HepG2 (cell line): ENCODE data around the gene CD300LF. TPM values are rescaled to one million over a fixed set of nuclear protein-coding genes. Genes with fewer than 3 reads are reported as not detected.

Experiments used
- AGO1 ChIP-seq: fragments of 200-400 bp; formaldehyde crosslinking; IDR thresholded peaks from 2 replicates; pipeline ENCODE4 v1.6.1; 2017; ENCODE audit warnings: mild to moderate bottlenecking, low read depth, low read length, moderate library complexity; ENCODE audit not compliant: poor library complexity, severe bottlenecking
- CBX5 ChIP-seq: sonication (generic); formaldehyde crosslinking; IDR thresholded peaks from 2 replicates; pipeline ENCODE4 v1.4.0; 2020; ENCODE audit warnings: missing genetic modification reagents, borderline replicate concordance
- DMTF1 ChIP-seq: sonication (generic); formaldehyde crosslinking; IDR thresholded peaks from 2 replicates; pipeline ENCODE4 v1.4.0; 2020; ENCODE audit warnings: mild to moderate bottlenecking, missing genetic modification reagents
- ELF1 ChIP-seq: sonication (generic); formaldehyde crosslinking; IDR thresholded peaks from 2 replicates; pipeline ENCODE4 v1.4.0; 2020; ENCODE audit warnings: missing genetic modification reagents
- ELF3 ChIP-seq: IDR thresholded peaks from 2 replicates; pipeline ENCODE4 v1.6.1; 2016; ENCODE audit warnings: missing genetic modification reagents, missing compliant biosample characterization
- ELF4 ChIP-seq: sonication (generic); formaldehyde crosslinking; IDR thresholded peaks from 2 replicates; pipeline ENCODE4 v1.5.0; 2020; ENCODE audit warnings: missing genetic modification reagents, mild to moderate bottlenecking, moderate library complexity, borderline replicate concordance
- KDM3A ChIP-seq: IDR thresholded peaks from 2 replicates; pipeline ENCODE4 v1.6.1; 2018; ENCODE audit warnings: low read depth, missing compliant biosample characterization
- NFKB2 ChIP-seq: sonication (generic); formaldehyde crosslinking; IDR thresholded peaks from 2 replicates; pipeline ENCODE4 v1.4.0; 2020; ENCODE audit warnings: missing genetic modification reagents, borderline replicate concordance
- ZBED4 ChIP-seq: sonication (generic); formaldehyde crosslinking; IDR thresholded peaks from 2 replicates; pipeline ENCODE4 v1.4.0; 2020; ENCODE audit warnings: missing genetic modification reagents, borderline replicate concordance
- ZNF367 ChIP-seq: sonication (generic); formaldehyde crosslinking; IDR thresholded peaks from 2 replicates; pipeline ENCODE4 v1.4.0; 2020; ENCODE audit warnings: missing genetic modification reagents, borderline replicate concordance
- ZNF703 ChIP-seq: sonication (generic); formaldehyde crosslinking; IDR thresholded peaks from 2 replicates; pipeline ENCODE4 v1.5.1; 2020; ENCODE audit warnings: missing genetic modification reagents, mild to moderate bottlenecking, moderate library complexity, borderline replicate concordance
- ZNF780A ChIP-seq: sonication (generic); formaldehyde crosslinking; IDR thresholded peaks from 2 replicates; pipeline ENCODE4 v1.8.0; 2022; ENCODE audit warnings: mild to moderate bottlenecking, missing genetic modification reagents, moderate library complexity
- polyA plus RNA-seq, 8 experiments: library from polyadenylated mRNA; depleted of rRNA in 3 of 8; stranded (reverse) in 7 of 8; unstranded in 1 of 8; fragments of >200 nt; fragmentation: Illumina TruSeq in 4 of 8; extraction: Trizol in 4 of 8; gene quantifications; 2 replicates each; pipeline versions ENCODE4 v1.2.1 to v1.2.3, GENCODE V29; 2011 to 2016; ENCODE audit warnings: low read depth in 4 of 8, missing spikeins in 1 of 8, mixed read lengths in 1 of 8; ENCODE audit not compliant: insufficient read depth in 1 of 8
- total RNA-seq, 5 experiments: library from RNA; depleted of rRNA; stranded (reverse); fragments of >200 nt; fragmentation: Illumina TruSeq; extraction: Trizol; gene quantifications; 2 replicates each; pipeline ENCODE4 v1.2.3, GENCODE V29; 2016; ENCODE audit warnings: low read depth in 1 of 5
- TF ChIP-seq, protein P1 (sequence below): IDR thresholded peaks from 2 replicates; pipeline ENCODE4 v1.6.1; 2016; ENCODE audit warnings: missing genetic modification reagents, missing compliant biosample characterization
- TF ChIP-seq, protein P2 (sequence below): sonication (generic); formaldehyde crosslinking; IDR thresholded peaks from 2 replicates; pipeline ENCODE4 v1.4.0; 2020; ENCODE audit warnings: missing genetic modification reagents
- TF ChIP-seq, protein P3 (sequence below): sonication (generic); formaldehyde crosslinking; IDR thresholded peaks from 2 replicates; pipeline ENCODE4 v1.8.0; 2022; ENCODE audit warnings: missing genetic modification reagents, mild to moderate bottlenecking, moderate library complexity, borderline replicate concordance
- TF ChIP-seq, protein P4 (sequence below): IDR thresholded peaks from 2 replicates; pipeline ENCODE4 v1.6.1; 2016; ENCODE audit warnings: low read depth

Gene CD300LF
- total and polyA plus RNA-seq, 2 of the 13 experiments (the other 11 are each of a cell fraction or from before 2014, with no cell fraction given), result not detected

GRCh38 chr17:74736513-74737298 is 24.0 kb upstream of the CD300LF start, which contains the start of gene RAB37 (continued):
- peak; percentile 84; the same call in 1 of the 2 replicates for TF ChIP-seq ZBED4 (CRISPR knock-in tag)
- TF ChIP-seq ELF1 (CRISPR knock-in tag), result peak; percentile 70
- no peak for TF ChIP-seq AGO1
- peak; percentile 85 for TF ChIP-seq ELF3 (CRISPR knock-in tag)
- TF ChIP-seq ZNF367 (CRISPR knock-in tag), result 0 out of 2 replicates have a peak, but pooled peaks have one; percentile 11
- no peak; the same call in 1 of the 2 replicates for TF ChIP-seq KDM3A (CRISPR knock-in tag)
- TF ChIP-seq, protein P1, sequence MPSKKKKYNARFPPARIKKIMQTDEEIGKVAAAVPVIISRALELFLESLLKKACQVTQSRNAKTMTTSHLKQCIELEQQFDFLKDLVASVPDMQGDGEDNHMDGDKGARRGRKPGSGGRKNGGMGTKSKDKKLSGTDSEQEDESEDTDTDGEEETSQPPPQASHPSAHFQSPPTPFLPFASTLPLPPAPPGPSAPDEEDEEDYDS (CRISPR knock-in tag), result no peak
- TF ChIP-seq DMTF1 (CRISPR knock-in tag), result no peak
- peak; percentile 94 for TF ChIP-seq CBX5
- no peak for TF ChIP-seq ELF4 (CRISPR knock-in tag)
- TF ChIP-seq, protein P2, sequence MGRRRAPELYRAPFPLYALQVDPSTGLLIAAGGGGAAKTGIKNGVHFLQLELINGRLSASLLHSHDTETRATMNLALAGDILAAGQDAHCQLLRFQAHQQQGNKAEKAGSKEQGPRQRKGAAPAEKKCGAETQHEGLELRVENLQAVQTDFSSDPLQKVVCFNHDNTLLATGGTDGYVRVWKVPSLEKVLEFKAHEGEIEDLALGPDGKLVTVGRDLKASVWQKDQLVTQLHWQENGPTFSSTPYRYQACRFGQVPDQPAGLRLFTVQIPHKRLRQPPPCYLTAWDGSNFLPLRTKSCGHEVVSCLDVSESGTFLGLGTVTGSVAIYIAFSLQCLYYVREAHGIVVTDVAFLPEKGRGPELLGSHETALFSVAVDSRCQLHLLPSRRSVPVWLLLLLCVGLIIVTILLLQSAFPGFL (CRISPR knock-in tag), result no peak
- TF ChIP-seq, protein P3, sequence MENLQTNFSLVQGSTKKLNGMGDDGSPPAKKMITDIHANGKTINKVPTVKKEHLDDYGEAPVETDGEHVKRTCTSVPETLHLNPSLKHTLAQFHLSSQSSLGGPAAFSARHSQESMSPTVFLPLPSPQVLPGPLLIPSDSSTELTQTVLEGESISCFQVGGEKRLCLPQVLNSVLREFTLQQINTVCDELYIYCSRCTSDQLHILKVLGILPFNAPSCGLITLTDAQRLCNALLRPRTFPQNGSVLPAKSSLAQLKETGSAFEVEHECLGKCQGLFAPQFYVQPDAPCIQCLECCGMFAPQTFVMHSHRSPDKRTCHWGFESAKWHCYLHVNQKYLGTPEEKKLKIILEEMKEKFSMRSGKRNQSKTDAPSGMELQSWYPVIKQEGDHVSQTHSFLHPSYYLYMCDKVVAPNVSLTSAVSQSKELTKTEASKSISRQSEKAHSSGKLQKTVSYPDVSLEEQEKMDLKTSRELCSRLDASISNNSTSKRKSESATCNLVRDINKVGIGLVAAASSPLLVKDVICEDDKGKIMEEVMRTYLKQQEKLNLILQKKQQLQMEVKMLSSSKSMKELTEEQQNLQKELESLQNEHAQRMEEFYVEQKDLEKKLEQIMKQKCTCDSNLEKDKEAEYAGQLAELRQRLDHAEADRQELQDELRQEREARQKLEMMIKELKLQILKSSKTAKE (CRISPR knock-in tag), result no peak
- TF ChIP-seq, protein P4, sequence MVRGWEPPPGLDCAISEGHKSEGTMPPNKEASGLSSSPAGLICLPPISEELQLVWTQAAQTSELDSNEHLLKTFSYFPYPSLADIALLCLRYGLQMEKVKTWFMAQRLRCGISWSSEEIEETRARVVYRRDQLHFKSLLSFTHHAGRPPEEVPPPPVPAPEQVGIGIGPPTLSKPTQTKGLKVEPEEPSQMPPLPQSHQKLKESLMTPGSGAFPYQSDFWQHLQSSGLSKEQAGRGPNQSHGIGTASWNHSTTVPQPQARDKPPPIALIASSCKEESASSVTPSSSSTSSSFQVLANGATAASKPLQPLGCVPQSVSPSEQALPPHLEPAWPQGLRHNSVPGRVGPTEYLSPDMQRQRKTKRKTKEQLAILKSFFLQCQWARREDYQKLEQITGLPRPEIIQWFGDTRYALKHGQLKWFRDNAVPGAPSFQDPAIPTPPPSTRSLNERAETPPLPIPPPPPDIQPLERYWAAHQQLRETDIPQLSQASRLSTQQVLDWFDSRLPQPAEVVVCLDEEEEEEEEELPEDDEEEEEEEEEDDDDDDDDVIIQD (CRISPR knock-in tag), result no peak; the same call in 1 of the 2 replicates
- TF ChIP-seq ZNF703 (CRISPR knock-in tag), result peak; percentile 93
- TF ChIP-seq ZNF780A (CRISPR knock-in tag), result peak; percentile 73; the same call in 1 of the 2 replicates
- peak; percentile 41; the same call in 1 of the 2 replicates for TF ChIP-seq NFKB2
